Cardiac atrium fibroblast (primary cell): Measurements from ENCODE around the gene CORO1A. TPM values are rescaled to one million over a fixed set of nuclear protein-coding genes. Genes with fewer than 3 reads are reported as not detected.

Experiments
- total RNA-seq: library from RNA; depleted of rRNA; stranded (reverse); fragments of >200 nt; gene quantifications from 2 replicates; pipeline ENCODE4 v1.2.3, GENCODE V29; 2015

The CORO1A gene
- total RNA-seq, result under 0.01 and 0.90 TPM in 2 replicates

DNA sequence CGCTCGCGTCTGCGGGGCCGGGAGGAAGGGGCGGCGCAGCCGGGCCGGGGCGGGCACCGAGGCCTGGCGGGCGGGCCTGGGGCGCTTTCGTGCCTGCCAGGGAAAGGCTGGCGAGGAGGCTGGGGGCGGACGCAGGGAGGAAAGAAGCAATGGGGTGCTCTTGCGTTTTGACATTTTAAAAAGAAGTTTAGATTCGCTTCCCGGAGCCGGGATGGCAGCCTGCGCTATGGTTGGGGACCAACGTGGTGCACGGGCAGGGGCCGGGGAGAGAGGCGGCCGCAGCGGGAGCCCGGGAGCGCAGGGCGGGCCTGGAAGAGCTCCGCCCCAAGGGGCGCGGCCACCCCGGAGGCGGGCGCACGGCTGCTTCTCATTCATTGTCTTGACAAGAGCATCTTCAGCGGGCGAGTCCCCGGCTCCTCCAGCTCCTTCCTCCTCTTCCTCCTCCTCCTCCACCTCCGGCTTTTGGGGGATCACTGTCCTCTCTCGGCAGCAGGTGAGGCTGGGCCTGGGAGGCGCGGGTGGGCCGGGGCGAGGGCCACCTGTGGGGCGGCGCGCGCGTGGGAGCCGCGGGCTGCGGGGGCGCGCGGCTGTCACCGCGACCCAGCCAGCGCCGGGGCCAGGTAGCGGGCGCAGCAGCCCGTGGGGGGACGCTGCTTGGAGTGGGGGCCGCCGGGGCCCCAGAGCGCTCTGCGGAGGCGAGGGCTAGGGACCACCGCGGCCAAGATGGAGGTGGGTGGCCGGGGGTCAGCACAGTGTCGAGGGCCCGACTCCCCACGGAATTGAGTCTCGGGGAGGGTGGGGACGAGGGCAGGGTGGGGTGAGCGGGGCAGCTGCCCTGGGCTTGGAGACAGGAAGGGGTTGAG lies at the start of gene CORO1A:
CORO1A (plus strand) TSS at position 370 of the 863 bp plus-strand sequence. CDS start 1,608 bp downstream, outside the sequence.

GRCh38 chr16:30193615-30194014 lies 10.2 kb downstream of the CORO1A start, which contains the start of the genes BOLA2B and SLX1A:
BOLA2B (minus strand) TSS chr16:30193666; CDS start chr16:30193595, 71 bp downstream.
SLX1A (plus strand) TSS chr16:30193875; CDS start chr16:30194085, 210 bp downstream.

GRCh38 chr16:30199049-30199448 lies 15.6 kb downstream of the CORO1A start, which contains the start of gene SULT1A3:
SULT1A3 (plus strand) TSS chr16:30199255; CDS start chr16:30200729, 1,474 bp downstream.

Other genes starting within 250 kb of the CORO1A start
- gene TMEM219, start 221.5 kb upstream of the CORO1A start, total RNA-seq, result 116 and 145 TPM in 2 replicates
- 43.3 and 44.7 TPM in 2 replicates for gene TAOK2, start 209.7 kb upstream of the CORO1A start, total RNA-seq
- gene HIRIP3, start 188.0 kb upstream of the CORO1A start, total RNA-seq, result 7.8 and 8.1 TPM in 2 replicates
- gene INO80E, start 187.4 kb upstream of the CORO1A start, total RNA-seq, result 58.3 and 77.8 TPM in 2 replicates
- not detected in 2 replicates for gene DOC2A, start 172.6 kb upstream of the CORO1A start, total RNA-seq
- gene C16orf92, start 160.4 kb upstream of the CORO1A start, total RNA-seq, result not detected in 2 replicates
- not detected in 2 replicates for gene TLCD3B, start 152.3 kb upstream of the CORO1A start, total RNA-seq
- gene ALDOA, start 117.8 kb upstream of the CORO1A start, total RNA-seq, result 2,796 and 2,917 TPM in 2 replicates
- 95.0 and 107 TPM in 2 replicates for gene PPP4C, start 107.6 kb upstream of the CORO1A start, total RNA-seq
- under 0.01 TPM in 1 of 2 replicates, not detected in the other for gene TBX6, start 91.7 kb upstream of the CORO1A start, total RNA-seq
- 41.0 and 52.0 TPM in 2 replicates for gene YPEL3, start 87.4 kb upstream of the CORO1A start, total RNA-seq
- 0.81 and 1.8 TPM in 2 replicates for gene GDPD3, start 70.1 kb upstream of the CORO1A start, total RNA-seq
- gene MAPK3, start 60.4 kb upstream of the CORO1A start, total RNA-seq, result 79.4 and 81.2 TPM in 2 replicates
- 272 and 348 TPM in 2 replicates for gene BOLA2B, start 10.1 kb downstream of the CORO1A start, total RNA-seq
- 16.4 and 43.6 TPM in 2 replicates for gene SLX1A, start 10.3 kb downstream of the CORO1A start, total RNA-seq
- gene SULT1A3, start 15.7 kb downstream of the CORO1A start, total RNA-seq, result 7.1 and 13.4 TPM in 2 replicates
- gene NPIPB13, start 64.9 kb downstream of the CORO1A start, total RNA-seq, result 0.18 and 1.5 TPM in 2 replicates
- gene CD2BP2, start 171.7 kb downstream of the CORO1A start, total RNA-seq, result 42.4 and 48.6 TPM in 2 replicates
- 32.0 and 44.6 TPM in 2 replicates for gene TBC1D10B, start 186.9 kb downstream of the CORO1A start, total RNA-seq
- not detected in 2 replicates for gene MYL11, start 191.2 kb downstream of the CORO1A start, total RNA-seq
- not detected in 2 replicates for gene SEPTIN1, start 199.0 kb downstream of the CORO1A start, total RNA-seq
- 3.7 and 7.6 TPM in 2 replicates for gene ZNF48, start 211.8 kb downstream of the CORO1A start, total RNA-seq
- 11.9 and 17.2 TPM in 2 replicates for gene ZNF771, start 224.0 kb downstream of the CORO1A start, total RNA-seq
- gene DCTPP1, start 246.4 kb downstream of the CORO1A start, total RNA-seq, result 14.6 and 19.8 TPM in 2 replicates